ENCODE data around the gene HOOK2. TPM values are rescaled to one million over a fixed set of nuclear protein-coding genes. Genes with fewer than 3 reads are reported as not detected.

Gene HOOK2
- total and polyA plus RNA-seq, 9 of the 15 experiments (the other 6 are each of a cell fraction or from before 2014, with no cell fraction given) = 1.3 to 17.2 (median 9.9) TPM

GRCh38 chr19:12722566-12723380 lies 52.6 kb downstream of the HOOK2 start (continued):
- no peak for TF ChIP-seq ETV6 (IDR thresholded peaks at IDR 0.05; ENCODE audit: borderline replicate concordance in 1 of 2, low read depth in 2 of 2, low read length in 1 of 2)
- TF ChIP-seq ETV6 (CRISPR knock-in tag; IDR thresholded peaks at IDR 0.05; ENCODE audit: borderline replicate concordance) = no peak
- TF ChIP-seq MEF2A (IDR thresholded peaks at IDR 0.05; ENCODE audit: control insufficient read depth, low read depth, low read length) = no peak
- TF ChIP-seq ZNF24 (IDR thresholded peaks at IDR 0.05) = no peak
- no peak; the same call in 1 of the 2 replicates for TF ChIP-seq ZNF511 (CRISPR knock-in tag; IDR thresholded peaks at IDR 0.05)
- no peak for TF ChIP-seq PPARD (CRISPR knock-in tag; IDR thresholded peaks at IDR 0.05)
- TF ChIP-seq CTBP1 (IDR thresholded peaks at IDR 0.05; ENCODE audit: borderline replicate concordance) = no peak; the same call in 1 of the 2 replicates
- no peak for TF ChIP-seq STAT5B (CRISPR knock-in tag; IDR thresholded peaks at IDR 0.05)
- TF ChIP-seq RBM17 (IDR thresholded peaks at IDR 0.05; ENCODE audit: borderline replicate concordance, low read depth, low read length) = no peak
- TF ChIP-seq ZNF318 (IDR thresholded peaks at IDR 0.05; ENCODE audit: borderline replicate concordance in 1 of 2, low read depth in 1 of 2) = peak in 1 of 2 experiments; percentile 69; a peak in 1 of 4 replicates
- peak; percentile 50; the same call in 1 of the 2 replicates for TF ChIP-seq ATF3 (IDR thresholded peaks at IDR 0.05)
- no peak for TF ChIP-seq ATF3 (CRISPR knock-in tag; conservative IDR thresholded peaks at IDR 0.05)
- no peak for TF ChIP-seq BDP1 (IDR thresholded peaks at IDR 0.05; ENCODE audit: insufficient read depth, insufficient read length)
- TF ChIP-seq PTBP1 (IDR thresholded peaks at IDR 0.05; ENCODE audit: low read depth, low read length) = no peak
- peak; percentile 85 for TF ChIP-seq NR2C1 (IDR thresholded peaks at IDR 0.05)
- TF ChIP-seq NR2C1 (tag; IDR thresholded peaks at IDR 0.05) = peak; percentile 72; the same call in 1 of the 2 replicates
